Ovary (tissue), 3 donors: Measurements from ENCODE around the gene MYOG.

ENCODE experiments used
- CTCF ChIP-seq, 3 donors: fragments of 450-650 bp in 2 of 3; fragments of 200-600 bp in 1 of 3; IDR thresholded peaks; one replicate each; pipeline versions ENCODE4 v1.5.1 to v1.8.0; 2016 to 2022; ENCODE audit warnings: antibody characterized with exemption in 3 of 3, mild to moderate bottlenecking in 1 of 3
- POLR2A ChIP-seq: fragments of 450-650 bp; IDR thresholded peaks from one replicate; pipeline ENCODE4 v1.6.1; 2017; ENCODE audit warnings: antibody characterized with exemption, mild to moderate bottlenecking, moderate library complexity
- donor health status: DM: no; HTN: no; CAD: no.

DNA sequence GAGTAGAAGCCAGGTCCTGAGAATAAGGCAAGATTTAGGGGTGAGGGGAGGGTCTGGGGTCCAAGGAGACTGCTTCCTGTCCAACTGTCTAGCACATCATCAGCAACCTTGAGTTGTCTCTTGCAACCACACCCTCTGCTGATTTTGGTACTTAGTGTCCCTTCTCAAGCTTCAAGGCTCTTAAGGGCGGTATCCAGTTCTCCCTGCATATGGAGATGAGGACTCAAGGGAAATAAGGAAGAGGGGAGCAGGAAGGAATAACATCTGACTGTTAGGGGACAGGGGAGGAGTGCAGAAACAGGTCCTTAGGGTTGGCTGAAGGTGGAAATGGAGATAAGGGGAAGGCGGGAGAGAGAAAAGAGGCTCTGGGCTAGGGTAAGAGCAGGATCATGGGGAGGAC lies 12.3 kb downstream of the MYOG start:
- TF ChIP-seq CTCF (IDR thresholded peaks at IDR 0.05) (no peak), POLR2A (no peak)
